Neural cell (in vitro differentiated cells): ENCODE results near the gene MT1X. TPM values are rescaled to one million over a fixed set of nuclear protein-coding genes. Genes with fewer than 3 reads are reported as not detected.

Experiments
- H2AFZ ChIP-seq: fragments of 200-600, 300-800 bp; sonication (generic), shearing (Covaris generic); 2 replicates; pipeline ENCODE4 v1.6.0; 2014; ENCODE audit warnings: low read depth, mild to moderate bottlenecking, antibody characterized with exemption, low read length, moderate library complexity
- H3F3A ChIP-seq: fragments of 200-600 bp; shearing (Covaris generic); 2 replicates; pipeline ENCODE4 v1.6.1; 2016; ENCODE audit warnings: mild to moderate bottlenecking, moderate library complexity, mixed read lengths, antibody characterized with exemption, low read length; ENCODE audit not compliant: insufficient read depth, poor library complexity, severe bottlenecking
- H3K27ac ChIP-seq: fragments of 200-600, 300-800 bp; sonication (generic), shearing (Covaris generic); 2 replicates; pipeline ENCODE4 v1.5.1; 2014; ENCODE audit warnings: mild to moderate bottlenecking, low read length, moderate library complexity
- H3K27me3 ChIP-seq: fragments of 300-800, 200-600 bp; sonication (generic), shearing (Covaris generic); 2 replicates; pipeline ENCODE4 v1.6.0; 2014; ENCODE audit warnings: mild to moderate bottlenecking, low read depth, low read length, moderate library complexity; ENCODE audit not compliant: insufficient read depth
- H3K36me3 ChIP-seq: fragments of 300-800, 200-600 bp; sonication (generic), shearing (Covaris generic); 2 replicates; pipeline ENCODE4 v1.5.1; 2014; ENCODE audit warnings: mild to moderate bottlenecking, antibody characterized with exemption, low read length, moderate library complexity; ENCODE audit not compliant: insufficient read depth
- H3K4me2 ChIP-seq: fragments of 300-800, 200-600 bp; sonication (generic), shearing (Covaris generic); 2 replicates; pipeline ENCODE4 v1.6.0; 2014; ENCODE audit warnings: mild to moderate bottlenecking, low read length
- H3K4me3 ChIP-seq: fragments of 300-800, 200-600 bp; sonication (generic), shearing (Covaris generic); 2 replicates; pipeline ENCODE4 v1.5.1; 2014; ENCODE audit warnings: mild to moderate bottlenecking, low read length, moderate library complexity
- H3K79me2 ChIP-seq: fragments of 200-600 bp; shearing (Covaris generic); replicated peaks from 2 replicates; pipeline ENCODE4 v1.6.0; 2014; ENCODE audit warnings: mild to moderate bottlenecking, low read length, moderate library complexity; ENCODE audit not compliant: insufficient read depth
- H3K9ac ChIP-seq: fragments of 300-800, 200-600 bp; sonication (generic), shearing (Covaris generic); 2 replicates; pipeline ENCODE4 v1.6.1; 2016; ENCODE audit warnings: mild to moderate bottlenecking, low read length, mixed read lengths
- H3K9me2 ChIP-seq: fragments of 200-600 bp; shearing (Covaris generic); 2 replicates; pipeline ENCODE4 v1.6.1; 2016; ENCODE audit warnings: mild to moderate bottlenecking, low read length, mixed read lengths; ENCODE audit not compliant: insufficient read depth
- H3K9me3 ChIP-seq: fragments of 200-600, 300-800 bp; sonication (generic), shearing (Covaris generic); 2 replicates; pipeline ENCODE4 v1.6.1; 2016; ENCODE audit warnings: mild to moderate bottlenecking, mixed run types, low read length, moderate library complexity, mixed read lengths
- H4K20me1 ChIP-seq: fragments of 200-600 bp; shearing (Covaris generic); 2 replicates; pipeline ENCODE4 v1.6.1; 2016; ENCODE audit warnings: mild to moderate bottlenecking, mixed run types; ENCODE audit not compliant: insufficient read depth
- CTCF ChIP-seq: fragments of 450-650 bp; IDR thresholded peaks from 2 replicates; pipeline ENCODE4 v1.5.1; 2014; ENCODE audit warnings: antibody characterized with exemption, mild to moderate bottlenecking, moderate library complexity; ENCODE audit not compliant: poor library complexity, severe bottlenecking
- EP300 ChIP-seq: fragments of 450-650 bp; conservative IDR thresholded peaks from 2 replicates; pipeline ENCODE4 v1.6.1; 2014; ENCODE audit warnings: antibody characterized with exemption, mild to moderate bottlenecking, moderate library complexity; ENCODE audit not compliant: poor library complexity, severe bottlenecking
- EZH2 ChIP-seq: fragments of 200-600, 300-800 bp; shearing (Covaris generic), sonication (generic); IDR thresholded peaks from 2 replicates; pipeline ENCODE4 v1.6.1; 2014; ENCODE audit warnings: antibody characterized with exemption, low read length, borderline replicate concordance, mild to moderate bottlenecking; ENCODE audit not compliant: insufficient read depth, poor library complexity, severe bottlenecking
- MXI1 ChIP-seq: fragments of 450-650 bp; conservative IDR thresholded peaks from 2 replicates; pipeline ENCODE4 v1.6.1; 2014; ENCODE audit warnings: antibody characterized with exemption, mild to moderate bottlenecking; ENCODE audit not compliant: poor library complexity, severe bottlenecking
- POLR2AphosphoS5 ChIP-seq: IDR thresholded peaks from 2 replicates; pipeline ENCODE4 v1.6.1; 2012
- RAD21 ChIP-seq: fragments of 450-650 bp; conservative IDR thresholded peaks from 2 replicates; pipeline ENCODE4 v1.6.1; 2014; ENCODE audit warnings: antibody characterized with exemption, mild to moderate bottlenecking, moderate library complexity
- REST ChIP-seq: IDR thresholded peaks from 2 replicates; pipeline ENCODE4 v1.6.1; 2012; ENCODE audit warnings: borderline replicate concordance
- SMC3 ChIP-seq: fragments of 450-650 bp; conservative IDR thresholded peaks from 2 replicates; pipeline ENCODE4 v1.6.1; 2014; ENCODE audit warnings: antibody characterized with exemption, mild to moderate bottlenecking, moderate library complexity; ENCODE audit not compliant: poor library complexity
- TAF1 ChIP-seq: IDR thresholded peaks from 2 replicates; pipeline ENCODE4 v1.6.1; 2012; ENCODE audit warnings: low read depth
- polyA plus RNA-seq: library from polyadenylated mRNA; depleted of rRNA; stranded (reverse); fragments of >200 nt; gene quantifications from 2 replicates; pipeline ENCODE4 v1.2.3, GENCODE V29; 2014

Gene MT1X
- polyA plus RNA-seq, 1 donor from 2014 or later, result 8.1 TPM

- Histone ChIP-seq H3K9me2 (no peaks in the 10 kb centered on the region), H3F3A (no peaks in the 10 kb centered on the region), H3K4me2 (no peak overlapping the region), H3K36me3 (no peaks in the 10 kb centered on the region), H3K9ac (no peak overlapping the region), H2AFZ (no peak overlapping the region), H3K27me3 (peaks cover 68% of the 10 kb centered on the region), H3K79me2 (no peaks in the 10 kb centered on the region), H3K4me3 (no peak overlapping the region), H3K9me3 (no peaks in the 10 kb centered on the region), H3K27ac (no peak overlapping the region), H4K20me1 (no peaks in the 10 kb centered on the region)
- no peak for TF ChIP-seq RAD21
- TF ChIP-seq SMC3, result no peak
- no peak for TF ChIP-seq CTCF
Measured at GRCh38 chr16:56647641-56648431, 34.4 kb upstream of the MT1X start.

GRCh38 chr16:56649271-56649670 lies 33.0 kb upstream of the MT1X start:
- Histone ChIP-seq H3K9me3 (no peaks in the 10 kb centered on the region), H3F3A (no peaks in the 10 kb centered on the region), H3K27me3 (peaks cover 54% of the 10 kb centered on the region), H3K4me2 (no peak overlapping the region), H3K27ac (no peak overlapping the region), H3K9me2 (no peaks in the 10 kb centered on the region), H2AFZ (no peak overlapping the region), H4K20me1 (no peaks in the 10 kb centered on the region), H3K9ac (no peak overlapping the region), H3K36me3 (no peaks in the 10 kb centered on the region), H3K79me2 (no peaks in the 10 kb centered on the region), H3K4me3 (no peak overlapping the region)
- TF ChIP-seq POLR2AphosphoS5 (no peak), TAF1 (no peak), CTCF (no peak), EP300 (no peak), REST (no peak), MXI1 (no peak), RAD21 (no peak), EZH2 (no peak), SMC3 (no peak)
